ENCODE data around the gene ELK3. TPM values are rescaled to one million over a fixed set of nuclear protein-coding genes. Genes with fewer than 3 reads are reported as not detected.

Gene ELK3
- total RNA-seq, 2 experiments from 2014 or later, result 7.7 TPM

DNA sequence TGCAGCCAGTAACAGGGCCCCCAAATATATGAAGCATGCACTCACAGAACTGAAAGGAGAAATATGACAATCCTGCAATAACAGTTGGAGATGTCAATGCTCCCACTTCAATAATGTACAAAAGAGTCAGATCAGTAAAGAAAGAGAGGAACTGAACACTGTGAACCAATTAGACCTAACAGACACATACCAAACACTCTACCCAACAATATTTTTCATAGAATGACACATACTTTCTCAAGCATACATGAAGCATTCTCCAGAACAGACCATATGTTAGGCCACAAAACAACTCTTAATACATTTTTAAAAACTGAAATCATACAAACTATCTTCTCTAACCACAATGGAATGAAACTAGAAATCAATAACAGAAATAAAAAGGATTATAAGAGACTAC lies 80.2 kb downstream of the ELK3 start:
- peak; percentile 58 for ATAC-seq
- H3K27ac Mint-ChIP-seq, result peak overlapping the region; percentile 21

GRCh38 chr12:96285158-96285557 lies 91.0 kb downstream of the ELK3 start:
- CTCF ChIA-PET, result no interaction called here
- Mint-ChIP-seq H3K27me3 (no peaks in the 10 kb centered on the region), H3K4me3 (no peak overlapping the region), H3K4me1 (ENCODE audit: low read depth) (peaks cover 12% of the 10 kb centered on the region), H3K9me3 (no peaks in the 10 kb centered on the region), H3K27ac (no peak overlapping the region), H3K36me3 (ENCODE audit: low read depth) (peaks cover 41% of the 10 kb centered on the region)
- TF ChIP-seq CTCF (IDR thresholded peaks at IDR 0.05), result no peak
- POLR2A ChIA-PET, result interaction anchor here (0.7 kb wide), 1 partner anchor 26 kb away, joined by 4 read pairs; no protein-coding TSS in a partner anchor
- no peak for DNase-seq
- no peak for ATAC-seq
- intact Hi-C loops (cut with micrococcal nuclease), result no loop called here

More for the DNA sequence above, 80.2 kb downstream of the ELK3 start:
- POLR2A ChIA-PET, result no interaction called here
- no peak for DNase-seq
- intact Hi-C loops (cut with micrococcal nuclease), result no loop called here
- no peaks in the 10 kb centered on the region for H3K27me3 Mint-ChIP-seq
- TF ChIP-seq CTCF (IDR thresholded peaks at IDR 0.05), result no peak
- CTCF ChIA-PET, result no interaction called here
- H3K4me3 Mint-ChIP-seq, result no peak overlapping the region
- H3K36me3 Mint-ChIP-seq (ENCODE audit: low read depth), result peaks cover 40% of the 10 kb centered on the region
- H3K9me3 Mint-ChIP-seq, result no peaks in the 10 kb centered on the region
- H3K4me1 Mint-ChIP-seq (ENCODE audit: low read depth), result peaks cover 14% of the 10 kb centered on the region

- intact Hi-C loops (cut with micrococcal nuclease), result no loop called here
- Mint-ChIP-seq H3K4me1 (ENCODE audit: low read depth) (peaks cover 12% of the 10 kb centered on the region), H3K27me3 (no peaks in the 10 kb centered on the region), H3K27ac (no peak overlapping the region), H3K9me3 (no peaks in the 10 kb centered on the region), H3K36me3 (ENCODE audit: low read depth) (peaks cover 38% of the 10 kb centered on the region), H3K4me3 (no peak overlapping the region)
- ChIA-PET POLR2A (interaction anchor here (1.1 kb wide), 1 partner anchor 110 kb away, joined by 3 read pairs; no protein-coding TSS in a partner anchor), CTCF (interaction anchor here (1.2 kb wide), 1 partner anchor 10 kb away, joined by 4 read pairs; no protein-coding TSS in a partner anchor)
- no peak for TF ChIP-seq CTCF (IDR thresholded peaks at IDR 0.05)
- ATAC-seq (no peak), DNase-seq (no peak)
Observed at GRCh38 chr12:96289067-96289466, 94.9 kb downstream of the ELK3 start.

- peaks cover 24% of the 10 kb centered on the region for H3K4me1 Mint-ChIP-seq (ENCODE audit: low read depth)
- no peak for ATAC-seq
- CTCF ChIA-PET, result interaction anchor here (0.7 kb wide), 1 partner anchor 27 kb away, joined by 4 read pairs; no protein-coding TSS in a partner anchor
- H3K9me3 Mint-ChIP-seq, result no peaks in the 10 kb centered on the region
- H3K27me3 Mint-ChIP-seq, result no peaks in the 10 kb centered on the region
- POLR2A ChIA-PET, result no interaction called here
- intact Hi-C loops (cut with micrococcal nuclease), result loop anchor here (10.0 kb wide), 1 partner anchor 102 kb away; no protein-coding TSS in a partner anchor
- TF ChIP-seq CTCF (IDR thresholded peaks at IDR 0.05), result no peak
- H3K36me3 Mint-ChIP-seq (ENCODE audit: low read depth), result peaks cover 32% of the 10 kb centered on the region
- no peak for DNase-seq
- no peak overlapping the region for H3K27ac Mint-ChIP-seq
- no peak overlapping the region for H3K4me3 Mint-ChIP-seq
Observed at GRCh38 chr12:96293093-96293492, 98.9 kb downstream of the ELK3 start.

DNA sequence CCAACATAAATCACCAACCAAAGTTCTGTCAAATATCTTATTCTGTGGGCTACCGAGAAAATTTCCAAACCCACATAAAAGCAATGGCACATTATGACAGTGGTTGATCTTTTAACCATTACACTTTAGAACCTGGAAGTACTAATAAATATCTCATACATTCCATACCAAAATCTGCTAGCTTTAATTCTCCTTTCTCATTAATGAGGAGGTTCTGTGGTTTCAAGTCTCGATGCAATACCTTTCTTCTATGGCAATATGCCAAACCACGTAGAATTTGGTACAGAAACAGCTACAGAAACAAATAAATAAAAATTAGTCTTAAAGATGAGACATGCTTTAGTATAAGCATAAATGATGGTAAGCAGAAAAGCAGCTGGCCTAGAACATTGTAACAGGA lies 100.7 kb downstream of the ELK3 start:
- ChIA-PET POLR2A (interaction anchor here (2.0 kb wide), 1 partner anchor 105 kb away, joined by 8 read pairs; the partner anchor contains the start of gene CDK17), CTCF (interaction anchor here (1.0 to 1.6 kb wide), 4 partner anchors 58 to 107 kb away, joined by 3 to 7 read pairs (median 4); partner anchors contain the start of gene CDK17)
- no peaks in the 10 kb centered on the region for H3K9me3 Mint-ChIP-seq
- ATAC-seq (peak; percentile 37), DNase-seq (no peak)
- no peaks in the 10 kb centered on the region for H3K27me3 Mint-ChIP-seq
- H3K4me3 Mint-ChIP-seq, result no peak overlapping the region
- peaks cover 30% of the 10 kb centered on the region for H3K36me3 Mint-ChIP-seq (ENCODE audit: low read depth)
- intact Hi-C loops (cut with micrococcal nuclease), result loop anchor here (10.0 kb wide), 1 partner anchor 100 kb away; no protein-coding TSS in a partner anchor
- no peak for TF ChIP-seq CTCF (IDR thresholded peaks at IDR 0.05)
- peaks cover 16% of the 10 kb centered on the region for H3K4me1 Mint-ChIP-seq (ENCODE audit: low read depth)
- peak overlapping the region; percentile 38 for H3K27ac Mint-ChIP-seq

All from activated CD8-positive, alpha-beta T cell treated with anti-CD3 and anti-CD28 coated beads for 36 hours (primary cell).